WTC11 (cell line): Measurements from ENCODE around the gene DUSP1. TPM values are rescaled to one million over a fixed set of nuclear protein-coding genes. Genes with fewer than 3 reads are reported as not detected.

Experiments used
- ATAC-seq: fragments of 200-7000 bp; cut with Tn5 transposase; 2 replicates; pipeline ENCODE4 v1.10.0; 2021; ENCODE audit warnings: mild to moderate bottlenecking, moderate library complexity
- CTCF ChIA-PET: fragments of 300-600 bp; sonication (Branson Sonifier 250); formaldehyde crosslinking; loops from one replicate; lab custom pipeline; 2021; ENCODE audit warnings: antibody characterized with exemption; lab: Charles Lee
- POLR2A ChIA-PET: fragments of 350-600 bp; sonication (Branson Sonifier 250); formaldehyde crosslinking; loops from one replicate; lab custom pipeline; 2021; ENCODE audit warnings: antibody characterized with exemption; lab: Charles Lee
- DNase-seq: peaks from one replicate; pipeline ENCODE4 v3.0.0; 2021; ENCODE audit warnings: low spot score
- H3K27ac Mint-ChIP-seq: 2 replicates; pipeline ENCODE4 v1.8.0; 2021; ENCODE audit warnings: mixed read lengths
- H3K27me3 Mint-ChIP-seq: 2 replicates; pipeline ENCODE4 v1.8.0; 2021; ENCODE audit warnings: low read depth, mild to moderate bottlenecking, moderate library complexity, mixed read lengths
- H3K36me3 Mint-ChIP-seq: 2 replicates; pipeline ENCODE4 v1.8.0; 2021; ENCODE audit warnings: mixed read lengths
- H3K4me1 Mint-ChIP-seq: 2 replicates; pipeline ENCODE4 v1.8.0; 2022; ENCODE audit warnings: mixed read lengths
- H3K4me3 Mint-ChIP-seq: 2 replicates; pipeline ENCODE4 v1.8.0; 2021; ENCODE audit warnings: mild to moderate bottlenecking, moderate library complexity, mixed read lengths
- H3K9me3 Mint-ChIP-seq: 2 replicates; pipeline ENCODE4 v1.8.0; 2021; ENCODE audit warnings: mixed read lengths
- E2F4 ChIP-seq: sonication (generic); formaldehyde crosslinking; IDR thresholded peaks from 2 replicates; pipeline ENCODE4 v1.8.1; 2022; ENCODE audit warnings: low read depth, mild to moderate bottlenecking, moderate library complexity, missing genetic modification reagents, borderline replicate concordance
- ELF4 ChIP-seq: sonication (generic); formaldehyde crosslinking; IDR thresholded peaks from 2 replicates; pipeline ENCODE4 v1.8.1; 2022; ENCODE audit warnings: low read depth, mild to moderate bottlenecking, moderate library complexity, missing genetic modification reagents
- ETV6 ChIP-seq: sonication (generic); formaldehyde crosslinking; IDR thresholded peaks from 2 replicates; pipeline ENCODE4 v1.8.1; 2022; ENCODE audit warnings: mild to moderate bottlenecking, missing genetic modification reagents
- FOXJ3 ChIP-seq: sonication (generic); formaldehyde crosslinking; IDR thresholded peaks from 2 replicates; pipeline ENCODE4 v1.9.0; 2021; ENCODE audit warnings: missing genetic modification reagents, mild to moderate bottlenecking, borderline replicate concordance
- FOXK1 ChIP-seq: sonication (generic); formaldehyde crosslinking; IDR thresholded peaks from 2 replicates; pipeline ENCODE4 v1.8.0; 2022; ENCODE audit warnings: mild to moderate bottlenecking, moderate library complexity, missing genetic modification reagents
- NFATC4 ChIP-seq: fragments of 250-450 bp; sonication (Bioruptor Pico); IDR thresholded peaks from 2 replicates; pipeline ENCODE4 v1.9.0; 2021; ENCODE audit warnings: mild to moderate bottlenecking
- NFYB ChIP-seq: sonication (generic); formaldehyde crosslinking; conservative IDR thresholded peaks from 2 replicates; pipeline ENCODE4 v1.8.0; 2022; ENCODE audit warnings: low read depth, missing genetic modification reagents
- PREB ChIP-seq: sonication (generic); formaldehyde crosslinking; IDR thresholded peaks from 2 replicates; pipeline ENCODE4 v1.8.1; 2022; ENCODE audit warnings: mild to moderate bottlenecking, missing genetic modification reagents, moderate library complexity, borderline replicate concordance
- RELA ChIP-seq: sonication (generic); formaldehyde crosslinking; IDR thresholded peaks from 2 replicates; pipeline ENCODE4 v1.8.1; 2022; ENCODE audit warnings: missing genetic modification reagents, mild to moderate bottlenecking, borderline replicate concordance
- RORB ChIP-seq: fragments of 250-450 bp; sonication (Bioruptor Pico); IDR thresholded peaks from 2 replicates; pipeline ENCODE4 v1.9.0; 2021; ENCODE audit warnings: mild to moderate bottlenecking
- TCF7 ChIP-seq: sonication (generic); formaldehyde crosslinking; IDR thresholded peaks from 2 replicates; pipeline ENCODE4 v1.8.0; 2022; ENCODE audit warnings: mild to moderate bottlenecking, low read depth, missing genetic modification reagents, moderate library complexity
- TP53 ChIP-seq: sonication (generic); formaldehyde crosslinking; IDR thresholded peaks from 2 replicates; pipeline ENCODE4 v1.8.1; 2023; ENCODE audit warnings: mild to moderate bottlenecking, missing genetic modification reagents
- ZNF219 ChIP-seq: sonication (generic); formaldehyde crosslinking; IDR thresholded peaks from 2 replicates; pipeline ENCODE4 v1.8.0; 2023; ENCODE audit warnings: missing genetic modification reagents, mild to moderate bottlenecking, borderline replicate concordance
- ZNF263 ChIP-seq: sonication (generic); formaldehyde crosslinking; IDR thresholded peaks from 2 replicates; pipeline ENCODE4 v1.8.1; 2022; ENCODE audit warnings: low read depth, mild to moderate bottlenecking, moderate library complexity, missing genetic modification reagents
- total RNA-seq: library from RNA; stranded (reverse); gene quantifications from 3 replicates; pipeline ENCODE4 v1.2.3, GENCODE V29; 2021
- TF ChIP-seq, protein P1 (sequence below): sonication (generic); formaldehyde crosslinking; conservative IDR thresholded peaks from 2 replicates; pipeline ENCODE4 v1.8.1; 2022; ENCODE audit warnings: mild to moderate bottlenecking, missing genetic modification reagents
- TF ChIP-seq, protein P2 (sequence below): sonication (generic); formaldehyde crosslinking; IDR thresholded peaks from 2 replicates; pipeline ENCODE4 v1.8.0; 2022; ENCODE audit warnings: missing genetic modification reagents
- TF ChIP-seq, protein P3 (sequence below): sonication (generic); formaldehyde crosslinking; IDR thresholded peaks from 2 replicates; pipeline ENCODE4 v1.8.1; 2023; ENCODE audit warnings: mild to moderate bottlenecking, missing genetic modification reagents, moderate library complexity
- TF ChIP-seq, protein P4 (sequence below): fragments of 250-450 bp; sonication (Bioruptor Pico); IDR thresholded peaks from 2 replicates; pipeline ENCODE4 v1.9.0; 2021; ENCODE audit warnings: mild to moderate bottlenecking, borderline replicate concordance

The DUSP1 gene
- total RNA-seq, 1 experiment from 2014 or later, result 9.5 TPM

DNA sequence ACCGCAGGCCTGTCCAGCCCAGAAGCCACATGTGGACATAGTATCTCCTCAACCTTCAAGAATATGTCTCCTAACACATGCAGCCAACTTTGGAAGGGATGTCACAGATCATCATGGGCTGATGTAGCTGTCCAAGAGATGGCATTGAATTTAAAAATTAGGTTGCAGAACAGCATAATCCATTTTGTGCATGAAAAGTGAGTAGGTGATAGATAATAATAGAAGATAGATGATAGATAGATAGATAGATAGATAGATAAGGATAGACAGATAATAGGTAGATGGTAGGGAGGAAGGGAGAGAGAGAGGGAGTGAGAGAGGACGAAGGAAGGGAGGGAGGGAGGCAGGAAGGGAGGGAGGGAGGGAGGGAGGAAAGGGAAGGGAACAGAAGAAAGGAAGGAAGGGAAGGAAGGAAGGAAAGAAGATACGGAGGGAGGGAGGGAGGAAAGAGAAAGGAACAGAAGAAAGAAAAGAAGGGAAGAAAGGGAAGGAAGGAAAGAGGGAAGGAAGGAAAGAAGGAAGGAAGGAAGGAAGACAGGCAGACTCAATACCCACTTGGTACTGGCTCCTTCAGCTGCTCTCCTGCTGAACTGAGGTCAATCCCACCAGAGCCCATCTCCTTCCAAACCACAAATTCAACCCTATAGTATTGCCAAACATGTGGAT, 34.2 kb upstream of the DUSP1 start:
- H3K4me3 Mint-ChIP-seq, result no peak overlapping the region
- no peak for ATAC-seq
- H3K4me1 Mint-ChIP-seq, result peaks cover 9% of the 10 kb centered on the region
- no peak for TF ChIP-seq TCF7 (CRISPR knock-in tag)
- no peak for TF ChIP-seq FOXJ3 (CRISPR knock-in tag)
- TF ChIP-seq ZNF263 (CRISPR knock-in tag), result no peak
- no peak for TF ChIP-seq E2F4 (CRISPR knock-in tag)
- TF ChIP-seq ELF4 (CRISPR knock-in tag), result no peak
- TF ChIP-seq ETV6 (CRISPR knock-in tag), result no peak
- TF ChIP-seq, protein P1, sequence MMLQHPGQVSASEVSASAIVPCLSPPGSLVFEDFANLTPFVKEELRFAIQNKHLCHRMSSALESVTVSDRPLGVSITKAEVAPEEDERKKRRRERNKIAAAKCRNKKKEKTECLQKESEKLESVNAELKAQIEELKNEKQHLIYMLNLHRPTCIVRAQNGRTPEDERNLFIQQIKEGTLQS, result no peak
- no peak for TF ChIP-seq FOXK1 (CRISPR knock-in tag)
- TF ChIP-seq, protein P2, sequence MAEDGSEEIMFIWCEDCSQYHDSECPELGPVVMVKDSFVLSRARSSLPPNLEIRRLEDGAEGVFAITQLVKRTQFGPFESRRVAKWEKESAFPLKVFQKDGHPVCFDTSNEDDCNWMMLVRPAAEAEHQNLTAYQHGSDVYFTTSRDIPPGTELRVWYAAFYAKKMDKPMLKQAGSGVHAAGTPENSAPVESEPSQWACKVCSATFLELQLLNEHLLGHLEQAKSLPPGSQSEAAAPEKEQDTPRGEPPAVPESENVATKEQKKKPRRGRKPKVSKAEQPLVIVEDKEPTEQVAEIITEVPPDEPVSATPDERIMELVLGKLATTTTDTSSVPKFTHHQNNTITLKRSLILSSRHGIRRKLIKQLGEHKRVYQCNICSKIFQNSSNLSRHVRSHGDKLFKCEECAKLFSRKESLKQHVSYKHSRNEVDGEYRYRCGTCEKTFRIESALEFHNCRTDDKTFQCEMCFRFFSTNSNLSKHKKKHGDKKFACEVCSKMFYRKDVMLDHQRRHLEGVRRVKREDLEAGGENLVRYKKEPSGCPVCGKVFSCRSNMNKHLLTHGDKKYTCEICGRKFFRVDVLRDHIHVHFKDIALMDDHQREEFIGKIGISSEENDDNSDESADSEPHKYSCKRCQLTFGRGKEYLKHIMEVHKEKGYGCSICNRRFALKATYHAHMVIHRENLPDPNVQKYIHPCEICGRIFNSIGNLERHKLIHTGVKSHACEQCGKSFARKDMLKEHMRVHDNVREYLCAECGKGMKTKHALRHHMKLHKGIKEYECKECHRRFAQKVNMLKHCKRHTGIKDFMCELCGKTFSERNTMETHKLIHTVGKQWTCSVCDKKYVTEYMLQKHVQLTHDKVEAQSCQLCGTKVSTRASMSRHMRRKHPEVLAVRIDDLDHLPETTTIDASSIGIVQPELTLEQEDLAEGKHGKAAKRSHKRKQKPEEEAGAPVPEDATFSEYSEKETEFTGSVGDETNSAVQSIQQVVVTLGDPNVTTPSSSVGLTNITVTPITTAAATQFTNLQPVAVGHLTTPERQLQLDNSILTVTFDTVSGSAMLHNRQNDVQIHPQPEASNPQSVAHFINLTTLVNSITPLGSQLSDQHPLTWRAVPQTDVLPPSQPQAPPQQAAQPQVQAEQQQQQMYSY, result no peak
- no peak for TF ChIP-seq TP53 (CRISPR knock-in tag)
- TF ChIP-seq NFYB, result no peak
- no peak for TF ChIP-seq NFATC4 (CRISPR knock-in tag)
- TF ChIP-seq RELA (CRISPR knock-in tag), result no peak
- TF ChIP-seq ZNF219 (CRISPR knock-in tag), result no peak
- TF ChIP-seq, protein P3, sequence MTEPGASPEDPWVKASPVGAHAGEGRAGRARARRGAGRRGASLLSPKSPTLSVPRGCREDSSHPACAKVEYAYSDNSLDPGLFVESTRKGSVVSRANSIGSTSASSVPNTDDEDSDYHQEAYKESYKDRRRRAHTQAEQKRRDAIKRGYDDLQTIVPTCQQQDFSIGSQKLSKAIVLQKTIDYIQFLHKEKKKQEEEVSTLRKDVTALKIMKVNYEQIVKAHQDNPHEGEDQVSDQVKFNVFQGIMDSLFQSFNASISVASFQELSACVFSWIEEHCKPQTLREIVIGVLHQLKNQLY (CRISPR knock-in tag), result no peak
- TF ChIP-seq RORB (CRISPR knock-in tag), result no peak
- TF ChIP-seq, protein P4, sequence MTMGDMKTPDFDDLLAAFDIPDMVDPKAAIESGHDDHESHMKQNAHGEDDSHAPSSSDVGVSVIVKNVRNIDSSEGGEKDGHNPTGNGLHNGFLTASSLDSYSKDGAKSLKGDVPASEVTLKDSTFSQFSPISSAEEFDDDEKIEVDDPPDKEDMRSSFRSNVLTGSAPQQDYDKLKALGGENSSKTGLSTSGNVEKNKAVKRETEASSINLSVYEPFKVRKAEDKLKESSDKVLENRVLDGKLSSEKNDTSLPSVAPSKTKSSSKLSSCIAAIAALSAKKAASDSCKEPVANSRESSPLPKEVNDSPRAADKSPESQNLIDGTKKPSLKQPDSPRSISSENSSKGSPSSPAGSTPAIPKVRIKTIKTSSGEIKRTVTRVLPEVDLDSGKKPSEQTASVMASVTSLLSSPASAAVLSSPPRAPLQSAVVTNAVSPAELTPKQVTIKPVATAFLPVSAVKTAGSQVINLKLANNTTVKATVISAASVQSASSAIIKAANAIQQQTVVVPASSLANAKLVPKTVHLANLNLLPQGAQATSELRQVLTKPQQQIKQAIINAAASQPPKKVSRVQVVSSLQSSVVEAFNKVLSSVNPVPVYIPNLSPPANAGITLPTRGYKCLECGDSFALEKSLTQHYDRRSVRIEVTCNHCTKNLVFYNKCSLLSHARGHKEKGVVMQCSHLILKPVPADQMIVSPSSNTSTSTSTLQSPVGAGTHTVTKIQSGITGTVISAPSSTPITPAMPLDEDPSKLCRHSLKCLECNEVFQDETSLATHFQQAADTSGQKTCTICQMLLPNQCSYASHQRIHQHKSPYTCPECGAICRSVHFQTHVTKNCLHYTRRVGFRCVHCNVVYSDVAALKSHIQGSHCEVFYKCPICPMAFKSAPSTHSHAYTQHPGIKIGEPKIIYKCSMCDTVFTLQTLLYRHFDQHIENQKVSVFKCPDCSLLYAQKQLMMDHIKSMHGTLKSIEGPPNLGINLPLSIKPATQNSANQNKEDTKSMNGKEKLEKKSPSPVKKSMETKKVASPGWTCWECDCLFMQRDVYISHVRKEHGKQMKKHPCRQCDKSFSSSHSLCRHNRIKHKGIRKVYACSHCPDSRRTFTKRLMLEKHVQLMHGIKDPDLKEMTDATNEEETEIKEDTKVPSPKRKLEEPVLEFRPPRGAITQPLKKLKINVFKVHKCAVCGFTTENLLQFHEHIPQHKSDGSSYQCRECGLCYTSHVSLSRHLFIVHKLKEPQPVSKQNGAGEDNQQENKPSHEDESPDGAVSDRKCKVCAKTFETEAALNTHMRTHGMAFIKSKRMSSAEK, result no peak
- TF ChIP-seq PREB, result no peak
- TF ChIP-seq, all 79 proteins: peak for 0
- H3K36me3 Mint-ChIP-seq, result no peaks in the 10 kb centered on the region
- no peak for DNase-seq
- H3K9me3 Mint-ChIP-seq, result peaks cover 3% of the 10 kb centered on the region
- ChIA-PET CTCF (interaction anchor here (0.7 to 1.1 kb wide), 3 partner anchors 10 to 127 kb away, joined by 3 to 6 read pairs (median 3); no protein-coding TSS in a partner anchor), POLR2A (interaction anchor here (0.6 kb wide), 1 partner anchor 1077 kb away, joined by 6 read pairs; no protein-coding TSS in a partner anchor)
- peaks cover 14% of the 10 kb centered on the region for H3K27me3 Mint-ChIP-seq
- no peak overlapping the region for H3K27ac Mint-ChIP-seq
